GM23338 (cell line): Measurements from ENCODE around the gene ZNHIT6.

Source experiments
- CREB1 ChIP-seq: fragments of 250-450 bp; sonication (Bioruptor Pico); IDR thresholded peaks from 2 replicates; pipeline ENCODE4 v1.5.0; 2020; ENCODE audit warnings: low read depth, mild to moderate bottlenecking, moderate library complexity
- EZH2phosphoT487 ChIP-seq: fragments of 200-600 bp; sonication (generic); IDR thresholded peaks from one replicate; pipeline ENCODE4 v1.8.1; 2018; ENCODE audit warnings: antibody characterized with exemption; ENCODE audit not compliant: unreplicated experiment
- TF ChIP-seq, protein P1 (sequence below), 2 experiments: fragments of 200-600 bp in 1 of 2; sonication (generic) in 1 of 2; conservative IDR thresholded peaks; 2 replicates each; pipeline versions ENCODE4 v1.5.1 to v1.6.1; 2016 to 2017; ENCODE audit warnings: antibody characterized with exemption in 2 of 2, low read depth in 2 of 2, mild to moderate bottlenecking in 2 of 2, moderate library complexity in 1 of 2
- TF ChIP-seq, protein P2 (sequence below): IDR thresholded peaks from one replicate; pipeline ENCODE4 v1.6.1; 2018; ENCODE audit warnings: antibody characterized with exemption; ENCODE audit not compliant: unreplicated experiment

DNA sequence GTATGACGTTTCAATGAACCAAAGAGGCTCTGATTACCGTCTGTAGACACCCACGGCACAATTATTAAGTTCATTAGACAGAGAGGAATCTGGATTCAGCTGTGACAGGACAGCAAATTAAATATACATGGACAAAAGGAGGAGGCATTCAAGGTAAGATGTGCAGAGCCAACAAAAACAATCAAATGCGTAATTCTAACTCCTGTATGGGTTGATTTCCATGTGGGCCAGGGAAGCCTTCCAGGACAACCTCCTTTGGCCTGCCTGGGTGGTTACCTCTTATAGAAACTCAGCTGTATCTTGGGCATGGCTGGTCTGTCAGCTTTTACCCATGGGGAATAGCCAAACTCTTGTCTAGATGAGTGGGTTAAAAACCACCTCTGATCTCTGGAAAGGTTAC lies 83.9 kb downstream of the ZNHIT6 start:
- TF ChIP-seq CREB1 (CRISPR knock-in tag): no peak
- TF ChIP-seq, protein P1, sequence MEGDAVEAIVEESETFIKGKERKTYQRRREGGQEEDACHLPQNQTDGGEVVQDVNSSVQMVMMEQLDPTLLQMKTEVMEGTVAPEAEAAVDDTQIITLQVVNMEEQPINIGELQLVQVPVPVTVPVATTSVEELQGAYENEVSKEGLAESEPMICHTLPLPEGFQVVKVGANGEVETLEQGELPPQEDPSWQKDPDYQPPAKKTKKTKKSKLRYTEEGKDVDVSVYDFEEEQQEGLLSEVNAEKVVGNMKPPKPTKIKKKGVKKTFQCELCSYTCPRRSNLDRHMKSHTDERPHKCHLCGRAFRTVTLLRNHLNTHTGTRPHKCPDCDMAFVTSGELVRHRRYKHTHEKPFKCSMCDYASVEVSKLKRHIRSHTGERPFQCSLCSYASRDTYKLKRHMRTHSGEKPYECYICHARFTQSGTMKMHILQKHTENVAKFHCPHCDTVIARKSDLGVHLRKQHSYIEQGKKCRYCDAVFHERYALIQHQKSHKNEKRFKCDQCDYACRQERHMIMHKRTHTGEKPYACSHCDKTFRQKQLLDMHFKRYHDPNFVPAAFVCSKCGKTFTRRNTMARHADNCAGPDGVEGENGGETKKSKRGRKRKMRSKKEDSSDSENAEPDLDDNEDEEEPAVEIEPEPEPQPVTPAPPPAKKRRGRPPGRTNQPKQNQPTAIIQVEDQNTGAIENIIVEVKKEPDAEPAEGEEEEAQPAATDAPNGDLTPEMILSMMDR (conservative IDR thresholded peaks at IDR 0.05; ENCODE audit: low read depth in 2 of 2): no peak
- TF ChIP-seq EZH2phosphoT487: no peak
- TF ChIP-seq, protein P2, sequence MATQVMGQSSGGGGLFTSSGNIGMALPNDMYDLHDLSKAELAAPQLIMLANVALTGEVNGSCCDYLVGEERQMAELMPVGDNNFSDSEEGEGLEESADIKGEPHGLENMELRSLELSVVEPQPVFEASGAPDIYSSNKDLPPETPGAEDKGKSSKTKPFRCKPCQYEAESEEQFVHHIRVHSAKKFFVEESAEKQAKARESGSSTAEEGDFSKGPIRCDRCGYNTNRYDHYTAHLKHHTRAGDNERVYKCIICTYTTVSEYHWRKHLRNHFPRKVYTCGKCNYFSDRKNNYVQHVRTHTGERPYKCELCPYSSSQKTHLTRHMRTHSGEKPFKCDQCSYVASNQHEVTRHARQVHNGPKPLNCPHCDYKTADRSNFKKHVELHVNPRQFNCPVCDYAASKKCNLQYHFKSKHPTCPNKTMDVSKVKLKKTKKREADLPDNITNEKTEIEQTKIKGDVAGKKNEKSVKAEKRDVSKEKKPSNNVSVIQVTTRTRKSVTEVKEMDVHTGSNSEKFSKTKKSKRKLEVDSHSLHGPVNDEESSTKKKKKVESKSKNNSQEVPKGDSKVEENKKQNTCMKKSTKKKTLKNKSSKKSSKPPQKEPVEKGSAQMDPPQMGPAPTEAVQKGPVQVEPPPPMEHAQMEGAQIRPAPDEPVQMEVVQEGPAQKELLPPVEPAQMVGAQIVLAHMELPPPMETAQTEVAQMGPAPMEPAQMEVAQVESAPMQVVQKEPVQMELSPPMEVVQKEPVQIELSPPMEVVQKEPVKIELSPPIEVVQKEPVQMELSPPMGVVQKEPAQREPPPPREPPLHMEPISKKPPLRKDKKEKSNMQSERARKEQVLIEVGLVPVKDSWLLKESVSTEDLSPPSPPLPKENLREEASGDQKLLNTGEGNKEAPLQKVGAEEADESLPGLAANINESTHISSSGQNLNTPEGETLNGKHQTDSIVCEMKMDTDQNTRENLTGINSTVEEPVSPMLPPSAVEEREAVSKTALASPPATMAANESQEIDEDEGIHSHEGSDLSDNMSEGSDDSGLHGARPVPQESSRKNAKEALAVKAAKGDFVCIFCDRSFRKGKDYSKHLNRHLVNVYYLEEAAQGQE: no peak
